ENCODE data around the gene RGS5.

Gene RGS5

GRCh38 chr1:163170975-163171676 is 31.6 kb downstream of the RGS5 start:
- TF ChIP-seq ZNF274 (IDR thresholded peaks at IDR 0.05; ENCODE audit: low read depth, low read length) = no peak
- H3K4me3 ChIP-seq (ENCODE audit: low read length) = no peak overlapping the region

GRCh38 chr1:163170331-163170730 is 32.4 kb downstream of the RGS5 start:
- no peak for TF ChIP-seq ZNF274 (IDR thresholded peaks at IDR 0.05; ENCODE audit: low read depth, low read length)

GRCh38 chr1:163169553-163169952 is 33.2 kb downstream of the RGS5 start:
- TF ChIP-seq ZNF274 (IDR thresholded peaks at IDR 0.05; ENCODE audit: low read depth, low read length) = no peak
- no peak overlapping the region for H3K4me3 ChIP-seq (ENCODE audit: low read length)

More at GRCh38 chr1:163170331-163170730, 32.4 kb downstream of the RGS5 start:
- no peak overlapping the region for H3K4me3 ChIP-seq (ENCODE audit: low read length)

GRCh38 chr1:163168053-163168452 is 34.7 kb downstream of the RGS5 start:
- no peak overlapping the region for H3K4me3 ChIP-seq (ENCODE audit: low read length)
- no peak for TF ChIP-seq ZNF274 (IDR thresholded peaks at IDR 0.05; ENCODE audit: low read depth, low read length)

GRCh38 chr1:163166886-163167555 is 35.7 kb downstream of the RGS5 start:
- H3K4me3 ChIP-seq (ENCODE audit: low read length) = no peak overlapping the region
- no peak for TF ChIP-seq ZNF274 (IDR thresholded peaks at IDR 0.05; ENCODE audit: low read depth, low read length)

- TF ChIP-seq ZNF274 (IDR thresholded peaks at IDR 0.05; ENCODE audit: low read depth, low read length) = no peak
- no peak overlapping the region for H3K4me3 ChIP-seq (ENCODE audit: low read length)
Observed at GRCh38 chr1:163165119-163165518, 37.6 kb downstream of the RGS5 start.

GRCh38 chr1:163163881-163164582 is 38.7 kb downstream of the RGS5 start:
- no peak for TF ChIP-seq ZNF274 (IDR thresholded peaks at IDR 0.05; ENCODE audit: low read depth, low read length)
- no peak overlapping the region for H3K4me3 ChIP-seq (ENCODE audit: low read length)

GRCh38 chr1:163163163-163163562 is 39.6 kb downstream of the RGS5 start:
- H3K4me3 ChIP-seq (ENCODE audit: low read length) = no peak overlapping the region
- no peak for TF ChIP-seq ZNF274 (IDR thresholded peaks at IDR 0.05; ENCODE audit: low read depth, low read length)

- TF ChIP-seq ZNF274 (IDR thresholded peaks at IDR 0.05; ENCODE audit: low read depth, low read length) = no peak
- H3K4me3 ChIP-seq (ENCODE audit: low read length) = no peak overlapping the region
Observed at GRCh38 chr1:163162381-163162914, 40.3 kb downstream of the RGS5 start.

GRCh38 chr1:163161841-163162240 is 40.9 kb downstream of the RGS5 start:
- no peak for TF ChIP-seq ZNF274 (IDR thresholded peaks at IDR 0.05; ENCODE audit: low read depth, low read length)
- no peak overlapping the region for H3K4me3 ChIP-seq (ENCODE audit: low read length)

GRCh38 chr1:163161337-163161736 is 41.4 kb downstream of the RGS5 start:
- no peak for TF ChIP-seq ZNF274 (IDR thresholded peaks at IDR 0.05; ENCODE audit: low read depth, low read length)
- no peak overlapping the region for H3K4me3 ChIP-seq (ENCODE audit: low read length)

GRCh38 chr1:163155606-163156005 is 47.1 kb downstream of the RGS5 start:
- TF ChIP-seq ZNF274 (IDR thresholded peaks at IDR 0.05; ENCODE audit: low read depth, low read length) = no peak
- no peak overlapping the region for H3K4me3 ChIP-seq (ENCODE audit: low read length)

- no peak overlapping the region for H3K4me3 ChIP-seq (ENCODE audit: low read length)
- no peak for TF ChIP-seq ZNF274 (IDR thresholded peaks at IDR 0.05; ENCODE audit: low read depth, low read length)
Observed at GRCh38 chr1:163148911-163149310, 53.8 kb downstream of the RGS5 start.

GRCh38 chr1:163147019-163147418 is 55.7 kb downstream of the RGS5 start:
- TF ChIP-seq ZNF274 (IDR thresholded peaks at IDR 0.05; ENCODE audit: low read depth, low read length) = no peak
- no peak overlapping the region for H3K4me3 ChIP-seq (ENCODE audit: low read length)

GRCh38 chr1:163145435-163145834 is 57.3 kb downstream of the RGS5 start:
- no peak overlapping the region for H3K4me3 ChIP-seq (ENCODE audit: low read length)
- TF ChIP-seq ZNF274 (IDR thresholded peaks at IDR 0.05; ENCODE audit: low read depth, low read length) = no peak
